Ovary (tissue), 3 donors: Measurements from ENCODE around the gene ENOX1.

ENCODE experiments used
- POLR2A ChIP-seq: fragments of 450-650 bp; IDR thresholded peaks from one replicate; pipeline ENCODE4 v1.6.1; 2017; ENCODE audit warnings: antibody characterized with exemption, mild to moderate bottlenecking, moderate library complexity
- TF ChIP-seq, protein P1 (sequence below), 3 donors: fragments of 450-650 bp in 2 of 3; fragments of 200-600 bp in 1 of 3; IDR thresholded peaks; one replicate each; pipeline versions ENCODE4 v1.5.1 to v1.8.0; 2016 to 2022; ENCODE audit warnings: antibody characterized with exemption in 3 of 3, mild to moderate bottlenecking in 1 of 3
- donor health status: DM: no; HTN: no; CAD: no.

DNA sequence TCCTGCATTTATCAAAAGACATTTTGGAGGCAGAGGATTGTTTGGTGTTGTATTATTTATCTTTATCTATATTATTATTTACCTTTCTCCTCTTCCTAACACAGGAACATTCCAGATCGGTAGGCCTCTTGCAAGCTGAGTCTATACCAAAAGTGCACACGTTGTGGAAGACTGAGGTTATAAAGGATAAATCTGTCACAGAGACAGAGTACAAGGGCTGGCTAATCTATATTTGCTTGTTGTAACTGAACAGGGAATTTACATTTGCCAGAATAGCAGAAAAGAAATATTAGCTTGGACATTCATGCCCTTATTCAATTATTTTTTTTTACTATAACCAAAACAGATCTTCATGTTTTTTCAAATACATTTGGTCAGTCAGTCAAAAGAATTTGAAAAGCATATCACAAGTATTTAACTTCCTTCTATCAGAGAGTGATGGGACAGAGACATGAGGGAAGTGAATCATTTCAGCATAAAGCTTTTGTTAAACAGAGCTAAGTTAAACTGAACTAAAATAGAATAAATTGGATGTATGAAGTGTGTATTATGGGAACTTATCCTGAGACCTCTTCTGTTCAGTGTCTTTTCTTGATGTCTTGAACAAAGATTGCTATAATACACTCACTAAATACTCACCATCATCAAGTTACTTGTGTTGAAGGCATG is 410.8 kb downstream of the ENOX1 start:
- TF ChIP-seq, protein P1, sequence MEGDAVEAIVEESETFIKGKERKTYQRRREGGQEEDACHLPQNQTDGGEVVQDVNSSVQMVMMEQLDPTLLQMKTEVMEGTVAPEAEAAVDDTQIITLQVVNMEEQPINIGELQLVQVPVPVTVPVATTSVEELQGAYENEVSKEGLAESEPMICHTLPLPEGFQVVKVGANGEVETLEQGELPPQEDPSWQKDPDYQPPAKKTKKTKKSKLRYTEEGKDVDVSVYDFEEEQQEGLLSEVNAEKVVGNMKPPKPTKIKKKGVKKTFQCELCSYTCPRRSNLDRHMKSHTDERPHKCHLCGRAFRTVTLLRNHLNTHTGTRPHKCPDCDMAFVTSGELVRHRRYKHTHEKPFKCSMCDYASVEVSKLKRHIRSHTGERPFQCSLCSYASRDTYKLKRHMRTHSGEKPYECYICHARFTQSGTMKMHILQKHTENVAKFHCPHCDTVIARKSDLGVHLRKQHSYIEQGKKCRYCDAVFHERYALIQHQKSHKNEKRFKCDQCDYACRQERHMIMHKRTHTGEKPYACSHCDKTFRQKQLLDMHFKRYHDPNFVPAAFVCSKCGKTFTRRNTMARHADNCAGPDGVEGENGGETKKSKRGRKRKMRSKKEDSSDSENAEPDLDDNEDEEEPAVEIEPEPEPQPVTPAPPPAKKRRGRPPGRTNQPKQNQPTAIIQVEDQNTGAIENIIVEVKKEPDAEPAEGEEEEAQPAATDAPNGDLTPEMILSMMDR (IDR thresholded peaks at IDR 0.05): no peak
- TF ChIP-seq POLR2A: no peak
